ENCODE measurements around the gene IBA57. TPM values are rescaled to one million over a fixed set of nuclear protein-coding genes. Genes with fewer than 3 reads are reported as not detected.

The IBA57 gene
- total and polyA plus RNA-seq, 5 donors from 2014 or later: 2.0 to 17.0 (median 5.1) TPM

DNA sequence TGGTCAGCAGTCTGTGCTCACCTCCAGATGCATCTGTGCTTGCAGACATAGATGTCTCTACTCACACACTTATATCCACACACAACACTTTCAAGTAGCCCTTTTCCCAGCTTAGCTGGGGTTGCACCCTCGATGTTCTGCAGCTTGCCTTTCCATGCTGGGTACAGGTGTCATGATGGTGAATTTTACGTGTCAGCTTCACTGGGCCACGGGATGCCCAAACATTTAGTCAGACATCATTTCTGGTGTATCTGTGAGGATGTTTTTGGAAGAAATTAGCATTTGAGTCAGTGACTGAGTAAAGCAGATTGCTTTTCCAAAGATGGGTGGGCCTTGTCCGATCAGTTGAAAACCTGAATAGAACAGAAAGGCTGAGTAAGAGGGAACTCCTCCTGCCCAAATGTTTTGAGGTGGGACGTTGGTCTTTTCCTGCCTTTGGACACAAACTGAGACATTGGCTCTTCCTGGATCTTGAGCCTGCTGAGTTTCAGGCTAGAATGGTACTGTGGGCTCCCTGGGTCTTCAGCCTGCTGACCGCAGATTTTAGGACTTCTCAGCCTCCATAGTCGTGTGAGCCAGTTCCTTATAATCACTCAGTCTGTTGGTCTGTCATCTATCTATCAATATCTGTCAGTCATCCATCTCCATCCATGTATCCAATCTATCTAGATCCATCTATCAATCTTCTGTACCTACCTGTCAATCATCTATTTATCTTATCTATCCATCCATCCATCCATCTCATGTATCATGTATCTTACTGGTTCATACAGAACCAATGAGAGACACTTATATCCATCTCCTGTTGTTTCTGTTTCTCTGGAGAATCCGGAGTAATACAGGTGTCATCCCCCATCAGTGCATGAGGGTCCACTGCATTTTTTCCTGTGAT, 29.6 kb downstream of the IBA57 start:
- no peak for ATAC-seq (ENCODE audit: low read depth in 2 of 2)

DNA sequence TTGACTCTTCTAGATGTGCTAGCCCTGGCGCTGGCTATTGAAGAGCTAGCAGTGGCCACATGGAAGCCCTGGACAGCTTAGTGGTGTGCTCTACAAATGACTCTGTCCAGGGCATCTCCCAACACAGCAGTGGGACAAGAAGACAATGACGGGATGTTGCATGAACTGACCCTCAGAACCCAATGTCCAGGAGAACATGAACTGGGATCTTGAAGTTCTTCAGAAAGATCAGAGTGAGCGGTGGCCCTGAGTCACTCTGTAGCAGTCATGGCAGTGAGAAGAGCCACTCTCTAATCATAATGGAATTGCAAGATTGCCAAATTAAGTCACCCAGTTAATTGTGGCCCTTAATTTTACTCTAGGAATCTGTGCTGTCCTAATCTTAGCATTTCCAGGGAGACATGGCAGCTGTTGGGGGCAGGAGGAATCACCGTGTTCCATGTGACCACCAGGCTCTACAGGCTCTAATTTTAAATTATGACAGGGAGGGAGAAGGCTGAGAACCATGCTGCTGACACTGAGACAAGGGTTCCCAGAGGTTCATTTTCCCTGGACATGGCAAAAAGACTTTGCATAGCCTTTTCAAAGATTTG, 32.0 kb downstream of the IBA57 start:
- DNase-seq (no peak), ATAC-seq (ENCODE audit: low read depth in 2 of 2) (no peak)
- Histone ChIP-seq H3K9me3 (ENCODE audit: control insufficient read depth in 2 of 2, low read length in 2 of 2) (peaks cover 16 to 17% of the 10 kb centered on the region in 2 experiments), H3K36me3 (ENCODE audit: control insufficient read depth, insufficient read depth, low read length) (no peaks in the 10 kb centered on the region), H3K27ac (ENCODE audit: insufficient read depth, low read length, poor library complexity, severe bottlenecking) (no peak overlapping the region), H3K4me1 (ENCODE audit: control insufficient read depth, insufficient read depth, low read length, poor library complexity, severe bottlenecking) (no peaks in the 10 kb centered on the region), H3K4me3 (ENCODE audit: low read depth, low read length) (no peak overlapping the region), H3K27me3 (ENCODE audit: control insufficient read depth, insufficient read depth, low read length) (no peaks in the 10 kb centered on the region)
- H3K27me3 Mint-ChIP-seq: no peaks in the 10 kb centered on the region
- peak overlapping the region in 1 of 3 donors; percentile 43 for H3K27ac Mint-ChIP-seq
- H3K36me3 Mint-ChIP-seq: peaks cover 21% of the 10 kb centered on the region
- H3K4me3 Mint-ChIP-seq: no peak overlapping the region
- H3K9me3 Mint-ChIP-seq: peaks cover 2 to 16% (median 12%) of the 10 kb centered on the region in 7 donors
- H3K4me1 Mint-ChIP-seq: peaks cover 0 to 10% (median 0%) of the 10 kb centered on the region in 4 donors

More for the DNA sequence above, 29.6 kb downstream of the IBA57 start:
- Mint-ChIP-seq H3K36me3 (peaks cover 21% of the 10 kb centered on the region), H3K27me3 (no peaks in the 10 kb centered on the region), H3K4me1 (peaks cover 0 to 10% (median 1%) of the 10 kb centered on the region in 4 donors), H3K27ac (no peak overlapping the region), H3K9me3 (peaks cover 0 to 16% (median 12%) of the 10 kb centered on the region in 7 donors), H3K4me3 (no peak overlapping the region)
- Histone ChIP-seq H3K27ac (ENCODE audit: insufficient read depth, low read length, poor library complexity, severe bottlenecking) (no peak overlapping the region), H3K4me1 (ENCODE audit: control insufficient read depth, insufficient read depth, low read length, poor library complexity, severe bottlenecking) (no peaks in the 10 kb centered on the region), H3K27me3 (ENCODE audit: control insufficient read depth, insufficient read depth, low read length) (no peaks in the 10 kb centered on the region), H3K9me3 (ENCODE audit: control insufficient read depth in 2 of 2, low read length in 2 of 2) (peaks cover 16 to 17% of the 10 kb centered on the region in 2 experiments), H3K36me3 (ENCODE audit: control insufficient read depth, insufficient read depth, low read length) (no peaks in the 10 kb centered on the region), H3K4me3 (ENCODE audit: low read depth, low read length) (no peak overlapping the region)
- no peak for DNase-seq

DNA sequence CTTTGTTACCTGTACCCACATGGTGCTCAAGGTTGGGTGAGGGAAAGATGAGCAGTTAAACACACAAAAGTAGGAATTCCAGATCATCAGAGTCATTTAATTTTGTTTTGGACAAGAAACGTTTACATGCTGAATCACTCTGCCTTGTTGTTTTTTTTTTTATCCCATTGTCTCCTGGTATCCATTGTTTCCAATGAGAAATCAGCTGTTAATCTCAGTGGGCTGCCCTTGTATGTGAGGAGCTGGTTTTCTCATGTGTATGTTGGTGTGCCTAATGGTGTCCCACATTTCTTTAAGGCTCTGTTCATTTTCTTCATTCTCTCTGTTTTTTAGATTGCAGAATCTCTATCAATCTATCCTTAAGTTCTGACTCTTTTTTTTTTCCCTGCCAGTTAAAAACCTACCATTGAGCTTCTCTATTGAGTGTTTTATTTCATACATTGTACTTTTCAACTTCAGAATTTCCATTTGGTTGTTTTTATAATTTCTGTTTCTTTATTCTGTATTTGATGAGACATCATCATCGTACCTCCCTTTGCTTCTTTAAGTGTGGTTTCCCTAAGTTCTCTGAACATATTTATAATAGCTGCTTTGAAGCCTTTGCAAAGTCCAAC, 33.5 kb downstream of the IBA57 start:
- ATAC-seq (ENCODE audit: low read depth in 2 of 2): no peak

DNA sequence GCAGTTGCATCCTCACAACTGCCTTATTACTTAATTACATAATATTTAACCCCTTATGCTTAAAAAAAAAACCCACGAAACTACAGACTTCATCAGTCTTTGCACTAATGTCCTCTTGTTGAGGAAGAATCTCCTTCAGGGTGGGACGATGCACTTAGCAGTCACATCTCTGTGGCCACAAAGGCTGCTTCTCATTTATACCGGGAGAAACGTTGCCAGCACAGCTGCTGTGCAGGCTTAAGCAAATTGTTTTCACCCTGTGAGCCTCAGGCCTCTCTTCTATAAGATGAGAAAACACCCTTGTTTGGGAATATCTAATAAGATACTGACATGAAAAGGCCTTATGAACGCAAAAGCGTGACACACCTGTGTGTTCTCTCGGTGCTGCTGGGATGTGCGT, 39.4 kb downstream of the IBA57 start:
- no peak for ATAC-seq (ENCODE audit: low read depth in 2 of 2)

More for the DNA sequence above, 33.5 kb downstream of the IBA57 start:
- H3K9me3 Mint-ChIP-seq: peaks cover 2 to 16% (median 12%) of the 10 kb centered on the region in 7 donors
- H3K27me3 Mint-ChIP-seq: no peaks in the 10 kb centered on the region
- H3K4me1 ChIP-seq (ENCODE audit: control insufficient read depth, insufficient read depth, low read length, poor library complexity, severe bottlenecking): no peaks in the 10 kb centered on the region
- H3K4me3 Mint-ChIP-seq: no peak overlapping the region
- no peak for DNase-seq
- no peaks in the 10 kb centered on the region for H3K27me3 ChIP-seq (ENCODE audit: control insufficient read depth, insufficient read depth, low read length)
- H3K36me3 Mint-ChIP-seq: peaks cover 21% of the 10 kb centered on the region
- H3K27ac Mint-ChIP-seq: peak overlapping the region in 1 of 3 donors; percentile 18
- H3K9me3 ChIP-seq (ENCODE audit: control insufficient read depth in 2 of 2, low read length in 2 of 2): peaks cover 16 to 17% of the 10 kb centered on the region in 2 experiments
- peaks cover 0 to 10% (median 0%) of the 10 kb centered on the region in 4 donors for H3K4me1 Mint-ChIP-seq
- H3K4me3 ChIP-seq (ENCODE audit: low read depth, low read length): no peak overlapping the region
- no peaks in the 10 kb centered on the region for H3K36me3 ChIP-seq (ENCODE audit: control insufficient read depth, insufficient read depth, low read length)
- no peak overlapping the region for H3K27ac ChIP-seq (ENCODE audit: insufficient read depth, low read length, poor library complexity, severe bottlenecking)

GRCh38 chr1:228205526-228206436, 40.2 kb downstream of the IBA57 start:
- Mint-ChIP-seq H3K4me1 (peaks cover 0 to under 1% (median 0%) of the 10 kb centered on the region in 4 donors), H3K9me3 (peaks cover 0 to 3% (median 0%) of the 10 kb centered on the region in 7 donors), H3K4me3 (no peak overlapping the region), H3K27ac (no peak overlapping the region), H3K27me3 (no peaks in the 10 kb centered on the region), H3K36me3 (no peaks in the 10 kb centered on the region)
- no peaks in the 10 kb centered on the region for H3K27me3 ChIP-seq (ENCODE audit: control insufficient read depth, insufficient read depth, low read length)
- no peak overlapping the region for H3K4me3 ChIP-seq (ENCODE audit: low read depth, low read length)
- no peak for ATAC-seq (ENCODE audit: low read depth in 2 of 2)
- H3K27ac ChIP-seq (ENCODE audit: insufficient read depth, low read length, poor library complexity, severe bottlenecking): no peak overlapping the region
- no peaks in the 10 kb centered on the region for H3K9me3 ChIP-seq (ENCODE audit: control insufficient read depth in 2 of 2, low read length in 2 of 2)
- DNase-seq: no peak
- no peaks in the 10 kb centered on the region for H3K36me3 ChIP-seq (ENCODE audit: control insufficient read depth, insufficient read depth, low read length)
- H3K4me1 ChIP-seq (ENCODE audit: control insufficient read depth, insufficient read depth, low read length, poor library complexity, severe bottlenecking): no peaks in the 10 kb centered on the region

More for the DNA sequence above, 39.4 kb downstream of the IBA57 start:
- no peak overlapping the region for H3K4me3 Mint-ChIP-seq
- Histone ChIP-seq H3K27ac (ENCODE audit: insufficient read depth, low read length, poor library complexity, severe bottlenecking) (no peak overlapping the region), H3K4me3 (ENCODE audit: low read depth, low read length) (no peak overlapping the region), H3K27me3 (ENCODE audit: control insufficient read depth, insufficient read depth, low read length) (no peaks in the 10 kb centered on the region), H3K9me3 (ENCODE audit: control insufficient read depth in 2 of 2, low read length in 2 of 2) (peaks cover 0 to 2% of the 10 kb centered on the region in 2 experiments), H3K36me3 (ENCODE audit: control insufficient read depth, insufficient read depth, low read length) (no peaks in the 10 kb centered on the region), H3K4me1 (ENCODE audit: control insufficient read depth, insufficient read depth, low read length, poor library complexity, severe bottlenecking) (no peaks in the 10 kb centered on the region)
- no peaks in the 10 kb centered on the region for H3K27me3 Mint-ChIP-seq
- H3K27ac Mint-ChIP-seq: no peak overlapping the region
- DNase-seq: no peak
- H3K4me1 Mint-ChIP-seq: no peaks in the 10 kb centered on the region
- H3K9me3 Mint-ChIP-seq: peaks cover 0 to 3% (median 0%) of the 10 kb centered on the region in 7 donors
- H3K36me3 Mint-ChIP-seq: no peaks in the 10 kb centered on the region

GRCh38 chr1:228206582-228207351, 41.2 kb downstream of the IBA57 start:
- no peak for ATAC-seq (ENCODE audit: low read depth in 2 of 2)

More at GRCh38 chr1:228206582-228207351, 41.2 kb downstream of the IBA57 start:
- no peaks in the 10 kb centered on the region for H3K9me3 Mint-ChIP-seq
- H3K4me3 Mint-ChIP-seq: no peak overlapping the region
- no peaks in the 10 kb centered on the region for H3K4me1 ChIP-seq (ENCODE audit: control insufficient read depth, insufficient read depth, low read length, poor library complexity, severe bottlenecking)
- no peak overlapping the region for H3K4me3 ChIP-seq (ENCODE audit: low read depth, low read length)
- no peaks in the 10 kb centered on the region for H3K27me3 ChIP-seq (ENCODE audit: control insufficient read depth, insufficient read depth, low read length)
- DNase-seq: no peak
- H3K27me3 Mint-ChIP-seq: no peaks in the 10 kb centered on the region
- no peaks in the 10 kb centered on the region for H3K36me3 ChIP-seq (ENCODE audit: control insufficient read depth, insufficient read depth, low read length)
- H3K36me3 Mint-ChIP-seq: no peaks in the 10 kb centered on the region
- no peak overlapping the region for H3K27ac ChIP-seq (ENCODE audit: insufficient read depth, low read length, poor library complexity, severe bottlenecking)
- H3K9me3 ChIP-seq (ENCODE audit: control insufficient read depth in 2 of 2, low read length in 2 of 2): no peaks in the 10 kb centered on the region
- peaks cover 0 to 5% (median 0%) of the 10 kb centered on the region in 4 donors for H3K4me1 Mint-ChIP-seq
- H3K27ac Mint-ChIP-seq: no peak overlapping the region

Data from CD4-positive, CD25-positive, alpha-beta regulatory T cell (primary cell).